PC-9 (cell line): Measurements from ENCODE around the gene CITED1. TPM values are rescaled to one million over a fixed set of nuclear protein-coding genes. Genes with fewer than 3 reads are reported as not detected.

Experiments used
- BruUV-seq: library from RNA; stranded (reverse); fragments of 400-500 nt; replicated peaks from 2 replicates; lab custom pipeline; 2021; lab: Mats Ljungman, UMichigan
- CTCF ChIA-PET: fragments of 300-600 bp; sonication (Branson Sonifier 250); formaldehyde crosslinking; loops from one replicate; lab custom pipeline; 2022; ENCODE audit warnings: antibody characterized with exemption; lab: Charles Lee
- POLR2A ChIA-PET: fragments of 300-600 bp; sonication (Branson Sonifier 250); formaldehyde crosslinking; loops from one replicate; lab custom pipeline; 2022; ENCODE audit warnings: antibody characterized with exemption; ENCODE audit not compliant: unreplicated experiment; lab: Charles Lee
- DNase-seq, 2 experiments: peaks; one replicate each; pipeline versions ENCODE4 v3.0.0 to v3.0.0-alpha.2; 2015 to 2022; ENCODE audit warnings: mixed read lengths in 1 of 2
- H2AFZ ChIP-seq: fragments of 200-600 bp; sonication (generic); 2 replicates; pipeline ENCODE4 v1.8.1; 2017; ENCODE audit warnings: antibody characterized with exemption
- H3F3A ChIP-seq: fragments of 200-600 bp; sonication (generic); 2 replicates; pipeline ENCODE4 v1.8.1; 2017; ENCODE audit warnings: antibody characterized with exemption, mild to moderate bottlenecking, low read depth; ENCODE audit not compliant: insufficient read depth
- H3K27ac ChIP-seq: fragments of 200-600 bp; sonication (generic); 2 replicates; pipeline ENCODE4 v1.6.1; 2016; ENCODE audit warnings: mixed run types
- H3K27me3 ChIP-seq: fragments of 200-600 bp; sonication (generic); 2 replicates; pipeline ENCODE4 v1.6.1; 2016; ENCODE audit warnings: low read depth, mixed run types; ENCODE audit not compliant: insufficient read depth
- H3K36me3 ChIP-seq: fragments of 200-600 bp; sonication (generic); 2 replicates; pipeline ENCODE4 v1.6.1; 2016; ENCODE audit warnings: low read depth, mixed run types
- H3K4me1 ChIP-seq: fragments of 200-600 bp; sonication (generic); replicated peaks from 2 replicates; pipeline ENCODE4 v1.6.1; 2016; ENCODE audit warnings: mixed run types; ENCODE audit not compliant: insufficient read depth
- H3K4me2 ChIP-seq: fragments of 200-600 bp; sonication (generic); 2 replicates; pipeline ENCODE4 v1.6.1; 2017; ENCODE audit warnings: mixed run types
- H3K4me3 ChIP-seq: fragments of 200-600 bp; sonication (generic); 2 replicates; pipeline ENCODE4 v1.6.1; 2016; ENCODE audit warnings: mixed run types
- H3K79me2 ChIP-seq: fragments of 200-600 bp; sonication (generic); 2 replicates; pipeline ENCODE4 v1.6.1; 2017; ENCODE audit warnings: low read depth, mixed run types
- H3K9me2 ChIP-seq: fragments of 200-600 bp; sonication (generic); 2 replicates; pipeline ENCODE4 v1.8.1; 2017; ENCODE audit warnings: mild to moderate bottlenecking; ENCODE audit not compliant: insufficient read depth
- H3K9me3 ChIP-seq: fragments of 200-600 bp; sonication (generic); 2 replicates; pipeline ENCODE4 v1.8.1; 2016; ENCODE audit warnings: low read depth; ENCODE audit not compliant: insufficient read depth
- H4K20me1 ChIP-seq: fragments of 200-600 bp; sonication (generic); 2 replicates; pipeline ENCODE4 v1.8.1; 2017; ENCODE audit not compliant: insufficient read depth
- EZH2 ChIP-seq: fragments of 200-600 bp; sonication (generic); IDR thresholded peaks from 2 replicates; pipeline ENCODE4 v1.8.0; 2017; ENCODE audit warnings: antibody characterized with exemption, low read depth
- intact Hi-C: fragments of 100-400 bp; cut with micrococcal nuclease; formaldehyde crosslinking; loops from one replicate; pipeline ENCODE4 v1.10.0; 2022; ENCODE audit not compliant: unreplicated experiment
- total RNA-seq: library from RNA; stranded (reverse); gene quantifications from 2 replicates; pipeline ENCODE4 v1.2.3, GENCODE V29; 2021
- TF ChIP-seq, protein P1 (sequence below): fragments of 200-600 bp; sonication (generic); conservative IDR thresholded peaks from 2 replicates; pipeline ENCODE4 v1.6.1; 2017; ENCODE audit warnings: mixed run types, antibody characterized with exemption, mild to moderate bottlenecking, moderate library complexity

Gene CITED1
- total RNA-seq, 1 experiment from 2014 or later = not detected

DNA sequence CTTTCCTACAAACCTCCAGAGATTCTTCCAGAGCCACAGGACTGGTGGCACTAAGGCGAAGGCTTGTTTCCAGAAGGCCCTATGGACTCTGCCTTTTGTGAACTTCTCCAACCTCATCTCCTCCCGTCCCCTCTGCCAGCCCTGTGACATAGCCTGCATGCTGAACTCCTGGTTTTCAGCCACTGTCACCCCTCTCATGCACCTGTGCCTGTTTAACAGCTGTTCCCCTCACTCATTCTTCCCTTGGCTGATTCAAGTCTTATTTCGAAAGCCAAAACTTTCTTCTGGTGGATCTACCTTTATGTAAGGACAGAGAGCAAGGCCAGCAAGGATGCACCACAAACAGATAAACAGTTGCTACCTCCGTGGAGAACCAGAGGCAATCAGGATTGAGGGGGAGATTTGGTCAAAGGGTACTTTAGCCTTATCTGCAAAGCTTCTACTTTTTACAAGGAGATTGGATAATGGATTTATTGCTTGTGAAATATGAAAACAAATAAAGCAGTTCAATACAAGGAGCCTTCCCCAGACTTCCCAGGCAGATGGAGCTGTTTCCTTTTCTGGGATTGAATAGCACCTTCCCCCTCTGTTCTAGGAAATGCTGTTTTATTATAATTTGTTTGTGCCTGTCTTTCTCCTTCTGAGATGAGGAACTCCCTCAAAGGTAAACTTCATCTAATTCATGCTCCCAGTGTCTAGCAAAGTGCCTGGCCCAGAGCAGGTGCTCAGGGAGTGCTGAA is 5.7 kb downstream of the CITED1 start:
- Histone ChIP-seq H3K4me3 (no peak overlapping the region), H3K27me3 (peaks cover 7% of the 10 kb centered on the region; the same call in 1 of the 2 replicates), H3K4me2 (no peak overlapping the region), H3K4me1 (no peaks in the 10 kb centered on the region), H3K9me2 (no peaks in the 10 kb centered on the region), H3K36me3 (no peaks in the 10 kb centered on the region), H3K9me3 (no peaks in the 10 kb centered on the region), H4K20me1 (no peaks in the 10 kb centered on the region), H3F3A (no peaks in the 10 kb centered on the region), H3K27ac (no peak overlapping the region), H2AFZ (no peak overlapping the region), H3K79me2 (no peaks in the 10 kb centered on the region)
- DNase-seq = no peak
- TF ChIP-seq EZH2 = no peak
- CTCF ChIA-PET = no interaction called here
- BruUV-seq = no TSS peak
- POLR2A ChIA-PET = no interaction called here
- intact Hi-C loops = no loop called here

DNA sequence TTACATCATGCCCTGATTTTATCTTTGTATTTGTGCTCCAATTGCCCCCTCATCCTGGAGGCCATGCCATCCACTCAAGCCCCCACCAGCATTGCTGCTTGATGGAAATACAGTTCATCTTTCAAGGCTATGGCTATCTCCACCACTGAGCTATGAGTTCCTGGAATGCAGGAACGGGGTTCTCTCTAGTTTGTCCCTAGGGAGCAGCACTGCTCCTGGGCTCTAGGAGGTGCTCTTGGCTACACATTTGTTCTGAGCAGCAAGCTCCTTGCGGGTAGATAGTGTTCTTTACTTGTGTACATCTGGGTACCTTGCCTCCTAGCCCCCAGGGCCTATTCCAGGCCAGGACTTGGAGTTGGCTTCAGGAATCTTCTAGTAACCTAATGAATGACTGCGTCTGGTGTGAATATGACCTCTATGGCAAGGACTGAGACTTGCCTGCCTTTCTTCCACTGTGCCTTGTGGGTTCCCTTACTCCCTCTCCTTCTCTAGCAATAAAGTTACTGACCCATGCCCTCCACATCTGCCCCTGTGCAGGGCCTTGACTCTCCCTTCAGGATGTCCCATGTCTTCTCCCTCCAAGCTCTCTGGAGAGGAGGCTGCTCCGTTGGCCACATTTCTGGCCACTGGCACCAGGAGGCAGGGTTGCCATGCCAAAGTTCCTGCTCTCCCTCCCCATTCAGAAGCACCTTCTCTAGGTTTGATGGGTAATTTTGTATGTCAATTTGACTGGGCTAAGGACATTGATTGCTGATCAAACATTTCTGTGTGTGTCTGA is 7.6 kb downstream of the CITED1 start:
- H3K4me3 ChIP-seq = no peak overlapping the region
- no peaks in the 10 kb centered on the region for H3K36me3 ChIP-seq
- ChIA-PET POLR2A (no interaction called here), CTCF (no interaction called here)
- no peaks in the 10 kb centered on the region for H3K9me3 ChIP-seq
- no peak overlapping the region for H3K4me2 ChIP-seq
- no peaks in the 10 kb centered on the region for H3K4me1 ChIP-seq
- no peaks in the 10 kb centered on the region for H3F3A ChIP-seq
- no peaks in the 10 kb centered on the region for H4K20me1 ChIP-seq
- intact Hi-C loops = no loop called here
- TF ChIP-seq, protein P1, sequence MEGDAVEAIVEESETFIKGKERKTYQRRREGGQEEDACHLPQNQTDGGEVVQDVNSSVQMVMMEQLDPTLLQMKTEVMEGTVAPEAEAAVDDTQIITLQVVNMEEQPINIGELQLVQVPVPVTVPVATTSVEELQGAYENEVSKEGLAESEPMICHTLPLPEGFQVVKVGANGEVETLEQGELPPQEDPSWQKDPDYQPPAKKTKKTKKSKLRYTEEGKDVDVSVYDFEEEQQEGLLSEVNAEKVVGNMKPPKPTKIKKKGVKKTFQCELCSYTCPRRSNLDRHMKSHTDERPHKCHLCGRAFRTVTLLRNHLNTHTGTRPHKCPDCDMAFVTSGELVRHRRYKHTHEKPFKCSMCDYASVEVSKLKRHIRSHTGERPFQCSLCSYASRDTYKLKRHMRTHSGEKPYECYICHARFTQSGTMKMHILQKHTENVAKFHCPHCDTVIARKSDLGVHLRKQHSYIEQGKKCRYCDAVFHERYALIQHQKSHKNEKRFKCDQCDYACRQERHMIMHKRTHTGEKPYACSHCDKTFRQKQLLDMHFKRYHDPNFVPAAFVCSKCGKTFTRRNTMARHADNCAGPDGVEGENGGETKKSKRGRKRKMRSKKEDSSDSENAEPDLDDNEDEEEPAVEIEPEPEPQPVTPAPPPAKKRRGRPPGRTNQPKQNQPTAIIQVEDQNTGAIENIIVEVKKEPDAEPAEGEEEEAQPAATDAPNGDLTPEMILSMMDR = no peak; the same call in 1 of the 2 replicates
- no peak for TF ChIP-seq EZH2
- H3K27me3 ChIP-seq = no peaks in the 10 kb centered on the region
- no TSS peak for BruUV-seq
- H3K79me2 ChIP-seq = no peaks in the 10 kb centered on the region
- H3K27ac ChIP-seq = no peak overlapping the region
- H2AFZ ChIP-seq = no peak overlapping the region
- no peaks in the 10 kb centered on the region for H3K9me2 ChIP-seq
- DNase-seq = no peak

DNA sequence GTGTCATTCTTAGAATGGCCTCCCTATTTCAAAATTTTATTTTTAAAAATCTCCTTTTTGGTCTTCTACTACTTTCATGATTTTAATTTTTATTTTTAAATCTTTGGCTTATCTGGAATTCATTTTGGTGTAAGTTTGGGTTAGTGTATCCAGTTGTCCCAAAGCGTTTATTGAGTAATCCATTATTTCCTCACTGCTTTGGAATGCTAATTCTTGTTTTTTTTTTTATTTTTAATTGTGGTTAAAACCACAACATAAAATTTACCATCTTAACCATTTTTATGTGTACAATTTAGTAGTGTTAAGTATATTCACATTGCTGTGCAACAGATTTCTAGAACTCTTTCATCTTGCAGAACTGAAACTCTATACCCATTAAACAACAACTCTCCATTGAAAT is 8.7 kb downstream of the CITED1 start:
- Histone ChIP-seq H3K9me2 (no peaks in the 10 kb centered on the region), H4K20me1 (no peaks in the 10 kb centered on the region), H3K4me2 (no peak overlapping the region), H3K36me3 (no peaks in the 10 kb centered on the region), H3K27me3 (no peaks in the 10 kb centered on the region), H3K79me2 (no peaks in the 10 kb centered on the region), H3K4me1 (no peaks in the 10 kb centered on the region), H3K27ac (no peak overlapping the region), H3F3A (no peaks in the 10 kb centered on the region), H3K9me3 (no peaks in the 10 kb centered on the region), H2AFZ (no peak overlapping the region), H3K4me3 (no peak overlapping the region)
- ChIA-PET POLR2A (interaction anchor here (0.7 kb wide), 1 partner anchor 43 kb away, joined by 6 read pairs; no protein-coding TSS in a partner anchor), CTCF (no interaction called here)
- intact Hi-C loops = no loop called here
- no peak for DNase-seq
- BruUV-seq = no TSS peak
- no peak for TF ChIP-seq EZH2
- TF ChIP-seq, protein P1 = no peak
